ENCODE results near the gene IFNA5.

The IFNA5 gene

GRCh38 chr9:21266733-21267484, 38.2 kb downstream of the IFNA5 start:
- DNase-seq, result no peak
- no peak overlapping the region for H3K27ac ChIP-seq
- H3K9me3 ChIP-seq (ENCODE audit: severe bottlenecking), result no peaks in the 10 kb centered on the region
- H3K36me3 ChIP-seq, result no peaks in the 10 kb centered on the region
- H3K4me3 ChIP-seq (ENCODE audit: low read depth, low read length), result no peak overlapping the region
- TF ChIP-seq CTCF (IDR thresholded peaks at IDR 0.05; ENCODE audit: low read depth, low read length), result no peak
- peaks cover 3% of the 10 kb centered on the region for H3K27me3 ChIP-seq (ENCODE audit: insufficient read depth, low read depth, severe bottlenecking)

GRCh38 chr9:21265421-21266189, 39.5 kb downstream of the IFNA5 start:
- H3K27ac ChIP-seq, result no peak overlapping the region
- H3K9me3 ChIP-seq (ENCODE audit: severe bottlenecking), result no peaks in the 10 kb centered on the region
- TF ChIP-seq CTCF (IDR thresholded peaks at IDR 0.05; ENCODE audit: low read depth, low read length), result no peak
- peaks cover 3% of the 10 kb centered on the region for H3K27me3 ChIP-seq (ENCODE audit: insufficient read depth, low read depth, severe bottlenecking)
- H3K36me3 ChIP-seq, result no peaks in the 10 kb centered on the region
- no peak for DNase-seq
- no peak overlapping the region for H3K4me3 ChIP-seq (ENCODE audit: low read depth, low read length)

- Histone ChIP-seq H3K36me3 (no peaks in the 10 kb centered on the region), H3K27me3 (ENCODE audit: insufficient read depth, low read depth, severe bottlenecking) (peaks cover 14% of the 10 kb centered on the region), H3K9me3 (ENCODE audit: severe bottlenecking) (peaks cover 4% of the 10 kb centered on the region), H3K4me3 (ENCODE audit: low read depth, low read length) (no peak overlapping the region), H3K27ac (no peak overlapping the region)
- TF ChIP-seq CTCF (IDR thresholded peaks at IDR 0.05; ENCODE audit: low read depth, low read length), result no peak
- no peak for DNase-seq
These were observed 49.4 kb downstream of the IFNA5 start for GRCh38 chr9:21255538-21256212.
